ENCODE measurements around the gene SNHG17. TPM values are rescaled to one million over a fixed set of nuclear protein-coding genes. Genes with fewer than 3 reads are reported as not detected.
"Not testable (repeated sequence)": the region's sequence is repeated elsewhere in the genome, so short reads cannot be mapped to it uniquely, and the experiment has no call there.

SNHG17 gene
- total RNA-seq, 4 donors from 2014 or later = 17.9 to 37.7 (median 28.0) TPM

- Histone ChIP-seq H3K27ac (no peak overlapping the region), H3K9me3 (no peaks in the 10 kb centered on the region), H3K27me3 (peaks cover 0 to 19% (median 0%) of the 10 kb centered on the region in 4 donors), H3K4me3 (no peak overlapping the region), H3K36me3 (no peaks in the 10 kb centered on the region), H3K4me1 (no peaks in the 10 kb centered on the region)
- TF ChIP-seq CTCF (IDR thresholded peaks at IDR 0.05) (no peak), POLR2A (IDR thresholded peaks at IDR 0.05) (no peak)
- no peak for DNase-seq
- WGBS, 2 donors = 74 to 78% methylated on average over 8 of the region's 8 CpGs
- intact Hi-C loops (cut with DNase I) = no loop called here
Observed at GRCh38 chr20:38386004-38386403, 49.1 kb downstream of the SNHG17 start.

GRCh38 chr20:38383147-38383546 is 52.0 kb downstream of the SNHG17 start:
- TF ChIP-seq POLR2A (IDR thresholded peaks at IDR 0.05) (no peak), CTCF (IDR thresholded peaks at IDR 0.05) (no peak)
- 72% methylated on average over 4 of the region's 4 CpGs for WGBS, 2 donors
- intact Hi-C loops (cut with DNase I) = no loop called here

GRCh38 chr20:38377838-38378237 is 57.3 kb downstream of the SNHG17 start:
- 69 to 85% methylated on average over 3 to 4 of the region's 5 CpGs for WGBS, 2 donors
- H3K27me3 ChIP-seq; H3K4me3 ChIP-seq; H3K9me3 ChIP-seq; H3K4me1 ChIP-seq; H3K36me3 ChIP-seq; intact Hi-C loops (cut with DNase I); DNase-seq; H3K27ac ChIP-seq: not testable (repeated sequence)

More at GRCh38 chr20:38383147-38383546, 52.0 kb downstream of the SNHG17 start:
- H3K4me3 ChIP-seq = no peak overlapping the region
- no peaks in the 10 kb centered on the region for H3K9me3 ChIP-seq
- peaks cover 0 to 12% (median 0%) of the 10 kb centered on the region in 4 donors for H3K27me3 ChIP-seq
- no peaks in the 10 kb centered on the region for H3K36me3 ChIP-seq
- DNase-seq = no peak
- H3K4me1 ChIP-seq = no peaks in the 10 kb centered on the region
- H3K27ac ChIP-seq = no peak overlapping the region

DNA sequence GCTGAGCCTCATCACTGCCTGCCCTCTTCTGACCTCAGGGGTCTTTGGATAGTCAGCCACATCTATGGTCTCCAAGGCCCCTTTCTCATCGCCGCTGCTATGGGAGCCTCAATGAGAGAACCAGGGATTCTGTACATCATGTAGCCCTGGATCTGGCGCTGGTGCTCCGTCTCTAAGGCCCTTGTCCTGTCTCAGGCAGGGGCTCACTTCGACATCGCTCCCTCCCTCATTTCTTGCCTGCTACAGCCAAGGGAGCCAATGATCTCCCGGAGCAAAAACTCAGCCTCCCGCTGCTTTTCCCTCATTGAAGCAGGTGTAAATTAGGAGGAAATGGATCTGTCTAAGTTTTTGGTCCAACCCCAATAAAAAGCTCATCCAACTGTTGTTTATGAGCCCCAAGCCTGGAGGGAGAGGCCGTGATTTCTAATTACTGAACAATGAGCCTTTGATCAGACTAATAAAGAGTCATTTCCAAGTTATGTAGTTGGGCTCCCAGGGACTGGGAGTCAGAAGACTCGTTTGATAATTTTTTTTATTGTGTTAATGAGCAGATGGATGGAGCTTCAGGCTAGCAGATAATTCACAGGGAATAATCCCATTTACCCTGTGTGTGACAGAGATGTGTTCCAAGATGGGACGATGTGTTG is 58.0 kb downstream of the SNHG17 start:
- H3K36me3 ChIP-seq = no peaks in the 10 kb centered on the region
- intact Hi-C loops (cut with DNase I) = no loop called here
- no peaks in the 10 kb centered on the region for H3K9me3 ChIP-seq
- WGBS, 2 donors = 69 to 76% methylated on average over 7 to 11 of the region's 11 CpGs
- H3K27me3 ChIP-seq = peaks cover 0 to 6% (median 0%) of the 10 kb centered on the region in 4 donors
- H3K4me1 ChIP-seq = no peaks in the 10 kb centered on the region
- no peak overlapping the region for H3K27ac ChIP-seq
- DNase-seq = no peak
- H3K4me3 ChIP-seq = no peak overlapping the region
- no peak for TF ChIP-seq POLR2A (IDR thresholded peaks at IDR 0.05)
- TF ChIP-seq CTCF (IDR thresholded peaks at IDR 0.05) = no peak

GRCh38 chr20:38373898-38374297 is 61.2 kb downstream of the SNHG17 start:
- TF ChIP-seq POLR2A (IDR thresholded peaks at IDR 0.05) (no peak), CTCF (IDR thresholded peaks at IDR 0.05) (no peak)

More at GRCh38 chr20:38373898-38374297, 61.2 kb downstream of the SNHG17 start:
- no peak for DNase-seq
- Histone ChIP-seq H3K9me3 (no peaks in the 10 kb centered on the region), H3K36me3 (no peaks in the 10 kb centered on the region), H3K4me3 (no peak overlapping the region), H3K27me3 (peaks cover 0 to 11% (median 0%) of the 10 kb centered on the region in 4 donors), H3K4me1 (no peaks in the 10 kb centered on the region), H3K27ac (no peak overlapping the region)
- WGBS, 2 donors = 83 to 93% methylated on average over 4 of the region's 5 CpGs
- intact Hi-C loops (cut with DNase I) = no loop called here

All from esophagus squamous epithelium (tissue), 5 donors.